Measurements from ENCODE around the gene SCUBE3.

SCUBE3 gene

DNA sequence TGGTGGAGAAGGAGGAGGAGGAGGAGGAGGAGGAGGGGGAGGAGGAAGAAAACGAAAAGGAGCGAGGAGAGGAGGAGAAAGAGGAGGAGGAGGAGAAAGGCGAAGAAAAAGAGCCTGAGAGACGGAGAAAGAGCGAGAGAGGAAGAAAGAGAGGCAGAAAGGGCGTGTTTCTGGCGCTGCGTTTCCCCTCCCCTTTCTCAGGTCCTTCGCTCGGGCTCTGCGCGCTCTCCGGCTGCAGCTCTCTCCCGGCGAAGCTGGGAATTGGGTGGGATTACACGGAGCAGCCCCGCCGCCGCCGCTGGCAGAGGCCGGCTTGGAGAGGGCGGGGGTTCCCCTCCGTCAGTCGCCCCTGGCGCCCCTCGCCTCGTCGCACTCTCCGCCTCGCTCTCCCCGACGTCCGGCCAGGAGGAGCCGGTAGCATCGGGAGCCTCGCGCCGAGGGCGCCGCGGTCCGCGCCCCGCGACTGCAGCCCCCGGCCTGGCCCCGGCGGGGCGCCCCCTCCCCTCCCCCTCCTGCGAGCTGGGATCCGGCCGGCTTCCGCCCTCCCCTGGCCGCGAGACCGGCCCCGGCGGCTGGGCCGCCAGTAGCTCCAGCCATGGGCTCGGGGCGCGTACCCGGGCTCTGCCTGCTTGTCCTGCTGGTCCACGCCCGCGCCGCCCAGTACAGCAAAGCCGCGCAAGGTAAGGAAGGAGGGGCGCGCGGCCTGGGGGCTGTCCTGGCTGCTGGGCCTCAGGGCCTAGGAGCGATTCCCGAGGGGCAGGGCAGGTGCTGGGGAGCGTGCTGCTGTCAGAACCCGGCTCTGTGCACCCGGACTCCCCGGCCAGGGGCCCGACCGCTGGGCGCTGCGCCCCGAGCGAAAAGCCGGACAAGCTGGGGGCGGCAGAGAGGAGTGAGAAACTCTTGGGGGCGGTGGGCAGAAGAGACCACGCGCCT lies at the start of gene SCUBE3:
Gene SCUBE3 (plus strand): TSS at position 133 of the 933 bp plus-strand sequence. CDS start 463 bp downstream, at position 596.
- no peak for TF ChIP-seq ZC3H10 (CRISPR knock-in tag; IDR thresholded peaks at IDR 0.05)
- no peak for TF ChIP-seq GLIS3 (CRISPR knock-in tag; IDR thresholded peaks at IDR 0.05)
- TF ChIP-seq ZFP3 (CRISPR knock-in tag; IDR thresholded peaks at IDR 0.05) = no peak
- TF ChIP-seq, protein P1, sequence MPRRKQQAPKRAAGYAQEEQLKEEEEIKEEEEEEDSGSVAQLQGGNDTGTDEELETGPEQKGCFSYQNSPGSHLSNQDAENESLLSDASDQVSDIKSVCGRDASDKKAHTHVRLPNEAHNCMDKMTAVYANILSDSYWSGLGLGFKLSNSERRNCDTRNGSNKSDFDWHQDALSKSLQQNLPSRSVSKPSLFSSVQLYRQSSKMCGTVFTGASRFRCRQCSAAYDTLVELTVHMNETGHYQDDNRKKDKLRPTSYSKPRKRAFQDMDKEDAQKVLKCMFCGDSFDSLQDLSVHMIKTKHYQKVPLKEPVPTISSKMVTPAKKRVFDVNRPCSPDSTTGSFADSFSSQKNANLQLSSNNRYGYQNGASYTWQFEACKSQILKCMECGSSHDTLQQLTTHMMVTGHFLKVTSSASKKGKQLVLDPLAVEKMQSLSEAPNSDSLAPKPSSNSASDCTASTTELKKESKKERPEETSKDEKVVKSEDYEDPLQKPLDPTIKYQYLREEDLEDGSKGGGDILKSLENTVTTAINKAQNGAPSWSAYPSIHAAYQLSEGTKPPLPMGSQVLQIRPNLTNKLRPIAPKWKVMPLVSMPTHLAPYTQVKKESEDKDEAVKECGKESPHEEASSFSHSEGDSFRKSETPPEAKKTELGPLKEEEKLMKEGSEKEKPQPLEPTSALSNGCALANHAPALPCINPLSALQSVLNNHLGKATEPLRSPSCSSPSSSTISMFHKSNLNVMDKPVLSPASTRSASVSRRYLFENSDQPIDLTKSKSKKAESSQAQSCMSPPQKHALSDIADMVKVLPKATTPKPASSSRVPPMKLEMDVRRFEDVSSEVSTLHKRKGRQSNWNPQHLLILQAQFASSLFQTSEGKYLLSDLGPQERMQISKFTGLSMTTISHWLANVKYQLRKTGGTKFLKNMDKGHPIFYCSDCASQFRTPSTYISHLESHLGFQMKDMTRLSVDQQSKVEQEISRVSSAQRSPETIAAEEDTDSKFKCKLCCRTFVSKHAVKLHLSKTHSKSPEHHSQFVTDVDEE (CRISPR knock-in tag; IDR thresholded peaks at IDR 0.05) = no peak
- TF ChIP-seq ZNF565 (CRISPR knock-in tag; conservative IDR thresholded peaks at IDR 0.05; ENCODE audit: low read depth) = no peak
- TF ChIP-seq, protein P2, sequence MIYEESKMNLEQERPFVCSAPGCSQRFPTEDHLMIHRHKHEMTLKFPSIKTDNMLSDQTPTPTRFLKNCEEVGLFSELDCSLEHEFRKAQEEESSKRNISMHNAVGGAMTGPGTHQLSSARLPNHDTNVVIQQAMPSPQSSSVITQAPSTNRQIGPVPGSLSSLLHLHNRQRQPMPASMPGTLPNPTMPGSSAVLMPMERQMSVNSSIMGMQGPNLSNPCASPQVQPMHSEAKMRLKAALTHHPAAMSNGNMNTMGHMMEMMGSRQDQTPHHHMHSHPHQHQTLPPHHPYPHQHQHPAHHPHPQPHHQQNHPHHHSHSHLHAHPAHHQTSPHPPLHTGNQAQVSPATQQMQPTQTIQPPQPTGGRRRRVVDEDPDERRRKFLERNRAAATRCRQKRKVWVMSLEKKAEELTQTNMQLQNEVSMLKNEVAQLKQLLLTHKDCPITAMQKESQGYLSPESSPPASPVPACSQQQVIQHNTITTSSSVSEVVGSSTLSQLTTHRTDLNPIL (CRISPR knock-in tag; IDR thresholded peaks at IDR 0.05; ENCODE audit: low read depth) = no peak
- TF ChIP-seq, protein P3, sequence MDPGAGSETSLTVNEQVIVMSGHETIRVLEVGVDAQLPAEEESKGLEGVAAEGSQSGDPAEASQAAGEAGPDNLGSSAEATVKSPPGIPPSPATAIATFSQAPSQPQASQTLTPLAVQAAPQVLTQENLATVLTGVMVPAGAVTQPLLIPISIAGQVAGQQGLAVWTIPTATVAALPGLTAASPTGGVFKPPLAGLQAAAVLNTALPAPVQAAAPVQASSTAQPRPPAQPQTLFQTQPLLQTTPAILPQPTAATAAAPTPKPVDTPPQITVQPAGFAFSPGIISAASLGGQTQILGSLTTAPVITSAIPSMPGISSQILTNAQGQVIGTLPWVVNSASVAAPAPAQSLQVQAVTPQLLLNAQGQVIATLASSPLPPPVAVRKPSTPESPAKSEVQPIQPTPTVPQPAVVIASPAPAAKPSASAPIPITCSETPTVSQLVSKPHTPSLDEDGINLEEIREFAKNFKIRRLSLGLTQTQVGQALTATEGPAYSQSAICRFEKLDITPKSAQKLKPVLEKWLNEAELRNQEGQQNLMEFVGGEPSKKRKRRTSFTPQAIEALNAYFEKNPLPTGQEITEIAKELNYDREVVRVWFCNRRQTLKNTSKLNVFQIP (CRISPR knock-in tag; IDR thresholded peaks at IDR 0.05; ENCODE audit: borderline replicate concordance, low read depth) = no peak
- TF ChIP-seq ARNTL (CRISPR knock-in tag; IDR thresholded peaks at IDR 0.05; ENCODE audit: borderline replicate concordance, low read depth) = no peak
- TF ChIP-seq, protein P4, sequence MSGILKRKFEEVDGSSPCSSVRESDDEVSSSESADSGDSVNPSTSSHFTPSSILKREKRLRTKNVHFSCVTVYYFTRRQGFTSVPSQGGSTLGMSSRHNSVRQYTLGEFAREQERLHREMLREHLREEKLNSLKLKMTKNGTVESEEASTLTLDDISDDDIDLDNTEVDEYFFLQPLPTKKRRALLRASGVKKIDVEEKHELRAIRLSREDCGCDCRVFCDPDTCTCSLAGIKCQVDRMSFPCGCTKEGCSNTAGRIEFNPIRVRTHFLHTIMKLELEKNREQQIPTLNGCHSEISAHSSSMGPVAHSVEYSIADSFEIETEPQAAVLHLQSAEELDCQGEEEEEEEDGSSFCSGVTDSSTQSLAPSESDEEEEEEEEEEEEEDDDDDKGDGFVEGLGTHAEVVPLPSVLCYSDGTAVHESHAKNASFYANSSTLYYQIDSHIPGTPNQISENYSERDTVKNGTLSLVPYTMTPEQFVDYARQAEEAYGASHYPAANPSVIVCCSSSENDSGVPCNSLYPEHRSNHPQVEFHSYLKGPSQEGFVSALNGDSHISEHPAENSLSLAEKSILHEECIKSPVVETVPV (CRISPR knock-in tag; IDR thresholded peaks at IDR 0.05) = no peak
- no peak for TF ChIP-seq ZFP30 (CRISPR knock-in tag; IDR thresholded peaks at IDR 0.05)
- no peak for TF ChIP-seq SNAI2 (CRISPR knock-in tag; IDR thresholded peaks at IDR 0.05)
- no peak for TF ChIP-seq ZNF70 (CRISPR knock-in tag; IDR thresholded peaks at IDR 0.05)
- no peak for TF ChIP-seq CSDC2 (CRISPR knock-in tag; IDR thresholded peaks at IDR 0.05)
- TF ChIP-seq ISL1 (CRISPR knock-in tag; IDR thresholded peaks at IDR 0.05) = no peak
- no peak for TF ChIP-seq BACH2 (CRISPR knock-in tag; IDR thresholded peaks at IDR 0.05; ENCODE audit: borderline replicate concordance)
- TF ChIP-seq, protein P5, sequence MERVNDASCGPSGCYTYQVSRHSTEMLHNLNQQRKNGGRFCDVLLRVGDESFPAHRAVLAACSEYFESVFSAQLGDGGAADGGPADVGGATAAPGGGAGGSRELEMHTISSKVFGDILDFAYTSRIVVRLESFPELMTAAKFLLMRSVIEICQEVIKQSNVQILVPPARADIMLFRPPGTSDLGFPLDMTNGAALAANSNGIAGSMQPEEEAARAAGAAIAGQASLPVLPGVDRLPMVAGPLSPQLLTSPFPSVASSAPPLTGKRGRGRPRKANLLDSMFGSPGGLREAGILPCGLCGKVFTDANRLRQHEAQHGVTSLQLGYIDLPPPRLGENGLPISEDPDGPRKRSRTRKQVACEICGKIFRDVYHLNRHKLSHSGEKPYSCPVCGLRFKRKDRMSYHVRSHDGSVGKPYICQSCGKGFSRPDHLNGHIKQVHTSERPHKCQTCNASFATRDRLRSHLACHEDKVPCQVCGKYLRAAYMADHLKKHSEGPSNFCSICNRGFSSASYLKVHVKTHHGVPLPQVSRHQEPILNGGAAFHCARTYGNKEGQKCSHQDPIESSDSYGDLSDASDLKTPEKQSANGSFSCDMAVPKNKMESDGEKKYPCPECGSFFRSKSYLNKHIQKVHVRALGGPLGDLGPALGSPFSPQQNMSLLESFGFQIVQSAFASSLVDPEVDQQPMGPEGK (CRISPR knock-in tag; IDR thresholded peaks at IDR 0.05; ENCODE audit: borderline replicate concordance) = no peak
- TF ChIP-seq OSR1 (CRISPR knock-in tag; IDR thresholded peaks at IDR 0.05) = no peak
- no peak for TF ChIP-seq ESRRG (CRISPR knock-in tag; IDR thresholded peaks at IDR 0.05)
- no peak for TF ChIP-seq PPARA (CRISPR knock-in tag; IDR thresholded peaks at IDR 0.05; ENCODE audit: borderline replicate concordance)
- ATAC-seq = peak; percentile 70

DNA sequence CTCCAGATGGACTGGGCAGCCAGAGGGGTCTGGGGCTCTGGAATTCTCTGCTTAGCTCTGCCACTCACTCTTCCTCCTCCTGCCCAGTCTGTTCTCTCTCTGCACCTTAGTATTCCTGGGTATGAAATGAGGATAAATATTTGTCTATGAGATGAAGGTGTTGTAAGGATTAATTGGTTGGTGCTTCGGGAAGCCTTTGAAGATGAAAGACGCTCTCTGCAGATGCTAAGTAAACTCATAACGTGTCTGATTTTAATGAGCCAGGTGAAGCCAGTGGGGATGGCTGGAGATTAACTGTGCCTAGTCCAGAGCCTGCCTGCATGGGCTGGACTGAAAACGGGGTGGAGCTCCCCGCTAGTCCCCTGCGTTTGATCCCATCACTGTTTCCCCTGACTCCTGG lies 49.5 kb upstream of the SCUBE3 start:
- TF ChIP-seq, protein P4 (CRISPR knock-in tag; IDR thresholded peaks at IDR 0.05) = no peak
- TF ChIP-seq ESRRG (CRISPR knock-in tag; IDR thresholded peaks at IDR 0.05) (no peak), TOX (CRISPR knock-in tag; IDR thresholded peaks at IDR 0.05; ENCODE audit: borderline replicate concordance) (no peak), ZNF70 (CRISPR knock-in tag; IDR thresholded peaks at IDR 0.05) (no peak), ZC3H10 (CRISPR knock-in tag; IDR thresholded peaks at IDR 0.05) (no peak)
- TF ChIP-seq, protein P1 (CRISPR knock-in tag; IDR thresholded peaks at IDR 0.05) = no peak

More for the DNA sequence above, 49.5 kb upstream of the SCUBE3 start:
- no peak for ATAC-seq

Measured in SK-N-SH treated with all-trans-retinoic acid at 6 μM for 48 hours (cell line).